NOMO-1 (cell line): ENCODE data around the gene CAAP1.
"Not testable (repeated sequence)": the region's sequence is repeated elsewhere in the genome, so short reads cannot be mapped to it uniquely, and the experiment has no call there.

ENCODE experiments used
- DNase-seq, 2 experiments: peaks; one replicate each; lab custom pipeline; 2025; ENCODE audit not compliant: unreplicated experiment in 2 of 2; lab: John Stamatoyannopoulos, UW

Gene CAAP1

DNA sequence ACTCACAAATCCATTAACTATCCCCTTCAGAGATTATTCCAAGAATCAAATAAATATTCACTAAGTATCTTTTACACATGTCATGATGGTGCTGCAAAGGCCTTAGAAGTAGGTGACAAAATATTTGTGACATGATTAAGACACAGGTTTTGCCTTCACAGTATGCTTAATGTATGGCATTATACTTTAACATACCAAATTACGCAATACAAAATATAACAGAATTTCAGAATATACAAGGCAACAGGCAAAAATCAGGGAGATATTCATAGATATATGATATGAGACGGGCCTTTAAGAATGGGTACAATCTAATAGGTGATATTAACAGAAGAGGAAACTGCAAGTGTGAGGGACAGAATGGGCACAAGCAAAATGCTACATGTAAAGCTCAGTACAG is 41.6 kb downstream of the CAAP1 start:
- DNase-seq, result no peak

DNA sequence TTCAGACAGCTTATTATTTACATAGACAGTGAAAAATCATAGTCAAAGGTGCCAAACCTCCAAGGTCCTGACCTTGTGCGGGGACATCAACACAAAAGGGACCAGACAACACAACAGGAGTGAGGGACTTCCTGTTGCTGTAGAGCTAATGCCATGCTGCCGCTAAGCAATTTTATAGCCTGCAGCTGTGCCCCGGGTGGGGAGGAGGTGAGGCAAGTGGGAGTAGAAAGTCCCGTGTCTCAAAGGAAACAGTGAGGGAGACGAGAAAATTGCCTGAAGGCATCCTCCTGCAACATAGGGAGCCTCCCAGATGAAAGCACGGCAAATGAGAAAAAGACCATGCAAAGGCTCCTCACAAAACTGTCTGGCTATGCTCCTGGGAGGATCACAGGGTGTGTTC is 58.8 kb downstream of the CAAP1 start:
- DNase-seq, result no peak

DNA sequence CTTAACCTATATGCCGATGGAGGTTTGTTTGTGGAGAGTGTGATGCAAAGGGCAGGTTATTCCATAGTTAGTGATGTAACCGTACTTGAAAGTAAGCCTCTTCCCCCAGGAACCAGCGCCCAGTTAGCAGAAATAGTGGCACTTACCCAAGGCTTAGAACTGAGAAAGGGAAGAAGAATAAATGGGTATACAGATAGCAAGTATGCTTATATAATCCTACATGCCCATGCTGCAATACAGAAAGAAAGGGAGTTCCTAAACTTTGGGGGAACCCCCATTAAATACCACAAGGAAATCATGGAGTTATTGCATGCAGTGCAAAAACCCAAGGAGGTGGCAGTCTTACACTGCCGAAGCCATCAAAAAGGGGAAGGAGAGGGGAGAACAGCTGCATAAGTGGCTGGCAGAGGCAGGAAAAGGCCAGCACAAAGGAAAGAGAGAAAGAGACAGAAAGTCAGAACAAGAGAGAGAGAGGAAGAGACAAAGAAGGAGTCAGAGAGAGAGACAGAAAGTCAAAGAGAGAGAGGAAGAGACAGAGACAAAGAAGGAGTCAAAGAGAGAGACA is 64.1 kb downstream of the CAAP1 start:
- DNase-seq, result not testable (repeated sequence)

DNA sequence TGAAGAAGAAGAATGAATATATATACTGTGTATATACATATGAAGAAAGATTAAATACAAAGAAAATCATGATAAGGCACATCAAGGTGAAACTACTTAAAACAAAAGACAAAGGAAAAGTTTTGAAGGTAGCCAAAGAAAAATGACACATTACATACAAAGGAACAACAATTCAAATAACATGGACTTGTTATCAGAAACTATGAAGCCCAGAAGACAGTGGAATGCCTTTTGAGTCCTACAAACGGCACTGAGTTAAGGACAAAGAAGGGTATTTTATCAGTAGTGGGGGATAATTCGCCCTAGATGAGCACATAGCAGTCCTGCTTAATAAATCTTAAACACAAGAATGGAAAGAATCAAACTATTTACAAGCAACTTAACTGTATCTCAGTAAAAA is 77.8 kb downstream of the CAAP1 start:
- no peak for DNase-seq

DNA sequence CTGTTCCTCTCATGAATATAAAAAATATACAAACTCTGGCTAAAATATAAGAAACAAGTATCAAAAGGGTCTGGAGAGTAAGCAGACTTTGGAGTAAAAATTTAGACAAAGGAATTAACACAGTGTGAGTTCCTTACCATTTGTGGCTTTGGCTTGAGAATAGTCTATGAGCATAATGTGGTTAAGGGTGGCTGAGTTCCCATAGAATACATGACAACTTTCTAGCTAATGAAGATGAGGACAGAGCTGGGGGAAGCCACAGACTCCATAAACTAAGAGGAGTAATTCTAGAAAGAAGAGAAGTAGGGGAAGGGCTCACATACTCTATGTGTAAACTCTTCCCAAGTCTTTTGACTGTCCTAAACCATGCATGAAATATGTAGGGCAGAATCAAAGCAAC is 79.4 kb downstream of the CAAP1 start:
- DNase-seq, result no peak

DNA sequence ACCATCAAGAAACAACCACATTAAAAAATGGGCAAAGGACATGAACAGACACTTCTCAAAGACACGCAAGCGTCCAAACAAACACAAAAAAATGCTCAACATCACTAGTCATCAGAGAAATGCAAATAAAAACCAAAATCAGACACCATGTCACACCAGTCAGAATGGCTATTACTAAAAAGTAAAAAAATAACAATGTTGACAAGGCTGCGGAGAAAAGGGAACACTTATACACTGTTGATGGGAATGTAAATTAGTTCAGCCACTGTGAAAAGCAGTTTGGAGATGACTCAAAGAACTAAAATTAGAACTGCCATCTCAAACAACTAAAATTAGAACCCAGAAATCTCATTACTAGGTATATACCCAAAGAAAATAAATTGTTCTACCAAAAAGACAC is 80.4 kb downstream of the CAAP1 start:
- DNase-seq, result no peak

DNA sequence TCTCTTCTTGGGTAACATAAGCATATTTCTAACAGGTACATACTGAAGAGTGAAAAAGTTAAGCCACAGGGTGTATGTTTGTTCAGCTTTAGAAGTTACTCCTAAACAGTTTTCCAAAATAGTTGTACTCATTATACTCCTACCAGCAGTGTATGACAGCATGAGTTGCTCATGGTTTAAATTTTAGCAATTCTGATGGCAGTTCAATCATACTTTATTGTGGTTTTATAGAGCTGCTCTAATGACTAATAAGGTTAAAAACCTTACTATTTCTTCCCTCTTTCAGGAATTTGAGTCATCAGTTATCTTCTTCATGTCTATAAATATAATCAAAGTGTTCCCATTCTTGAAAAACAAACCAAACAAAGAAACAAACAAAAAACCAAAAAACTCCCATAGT is 81.5 kb downstream of the CAAP1 start:
- DNase-seq, result no peak

DNA sequence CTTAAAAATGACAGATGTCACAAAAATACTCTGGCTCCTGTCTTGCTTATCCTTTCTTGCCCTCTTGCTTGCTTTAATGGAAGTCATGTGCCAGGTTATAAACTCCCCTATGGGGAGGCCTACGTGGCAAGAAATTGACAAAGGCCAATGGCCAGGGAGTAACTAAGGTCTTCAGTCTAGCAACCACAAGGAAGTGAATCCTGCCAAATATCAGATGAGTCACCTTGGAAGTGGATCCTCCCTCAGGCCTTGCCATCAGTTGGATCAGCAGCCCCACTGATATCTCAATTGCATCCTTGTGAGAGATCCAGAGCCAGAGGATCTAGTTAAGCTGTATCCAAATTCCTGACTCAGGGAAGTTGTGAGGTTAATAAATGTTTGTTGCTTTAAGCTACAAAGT is 82.8 kb downstream of the CAAP1 start:
- DNase-seq, result no peak

DNA sequence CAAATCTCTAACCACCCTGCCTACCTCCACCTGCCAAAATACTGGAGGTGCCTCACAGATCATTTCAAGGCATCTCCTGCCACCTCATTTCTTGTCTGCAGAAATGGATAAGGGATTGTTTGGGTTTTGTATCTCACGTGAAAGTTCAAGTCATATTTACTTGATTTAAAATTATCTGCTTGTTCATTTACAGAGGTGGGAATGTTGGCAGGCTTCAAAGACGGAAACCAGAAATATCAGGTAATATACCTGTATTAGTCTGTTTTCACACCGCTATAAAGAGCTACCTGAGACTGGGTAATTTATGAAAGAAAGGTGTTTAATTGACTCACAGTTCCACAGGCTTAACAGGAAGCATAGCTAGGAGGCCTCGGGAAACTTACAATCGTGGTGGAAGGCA is 85.4 kb downstream of the CAAP1 start:
- DNase-seq, result no peak

DNA sequence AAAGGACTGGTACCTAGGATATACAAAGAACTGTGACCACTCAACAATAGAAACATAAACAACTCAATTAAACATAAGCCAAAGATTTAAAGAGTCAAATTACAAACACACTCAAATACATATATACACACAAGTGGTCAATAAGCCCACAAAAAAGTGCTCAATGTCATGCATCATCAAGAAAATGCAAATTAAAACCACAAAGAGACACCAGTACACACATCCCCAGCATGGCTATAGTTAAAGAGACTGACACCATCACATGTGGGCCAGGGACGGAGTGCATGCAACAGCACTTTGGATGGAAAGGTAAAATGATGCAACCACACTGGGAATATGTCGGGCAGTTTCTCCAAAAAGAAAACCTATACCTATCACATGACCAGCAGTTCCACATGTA is 89.7 kb downstream of the CAAP1 start:
- DNase-seq, result no peak

DNA sequence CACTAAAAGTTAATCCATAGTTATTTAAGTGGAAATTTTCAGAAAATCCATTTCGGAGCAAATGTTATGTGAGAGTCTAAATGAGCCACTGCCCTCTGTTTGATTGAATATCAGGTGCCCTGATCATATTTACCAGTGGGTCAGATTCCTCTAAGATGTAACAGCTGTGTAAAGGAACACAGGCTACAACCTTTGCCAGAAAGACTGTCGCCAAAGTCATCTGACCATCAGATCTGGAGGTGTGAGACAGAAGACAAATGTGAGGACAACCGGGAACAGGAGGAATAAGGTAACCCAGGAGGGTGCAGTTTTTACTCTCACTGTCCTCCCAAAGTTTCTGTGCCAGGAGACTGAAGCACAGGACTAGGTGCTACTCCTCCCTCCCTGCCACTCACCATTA is 90.8 kb downstream of the CAAP1 start:
- DNase-seq, result no peak

DNA sequence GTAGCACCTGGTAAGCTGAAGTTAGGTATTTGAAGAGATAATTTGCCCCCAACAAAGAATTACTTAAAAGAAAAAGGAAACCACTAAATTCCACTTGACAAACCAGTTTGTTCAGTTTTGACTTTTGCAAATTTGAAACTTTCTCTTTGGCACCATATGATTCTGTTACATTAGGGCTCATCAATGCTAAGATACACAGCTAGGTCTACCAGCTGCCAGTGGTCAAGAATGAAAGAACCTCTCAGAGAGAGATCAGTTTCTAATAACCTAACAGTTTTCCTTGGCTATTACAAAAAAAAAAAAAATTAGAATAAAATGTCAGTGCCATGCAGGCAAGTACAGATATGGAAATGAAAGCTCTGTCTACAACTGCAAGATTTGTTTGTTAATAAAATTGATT is 92.3 kb downstream of the CAAP1 start:
- no peak for DNase-seq

DNA sequence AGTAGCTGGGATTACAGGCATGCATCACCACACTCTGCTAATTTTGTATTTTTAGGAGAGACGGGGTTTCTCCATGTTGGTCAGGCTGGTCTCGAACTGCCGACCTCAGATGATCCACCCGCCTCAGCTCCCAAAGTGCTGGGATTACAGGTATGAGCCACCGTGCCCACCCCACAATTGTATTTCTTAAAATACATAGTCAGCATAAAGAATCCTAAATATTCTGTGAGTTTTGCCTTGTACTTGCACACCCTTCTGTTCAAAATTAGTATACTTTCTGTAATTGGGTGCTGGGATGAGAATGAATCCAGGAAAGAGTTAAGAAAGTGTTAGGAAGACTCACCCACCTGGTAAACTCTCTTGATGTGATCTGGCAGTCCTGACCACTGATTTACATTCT is 101.3 kb downstream of the CAAP1 start:
- DNase-seq, result no peak
